Liver (tissue), 9 donors: ENCODE data around the gene AXIN2. TPM values are rescaled to one million over a fixed set of nuclear protein-coding genes. Genes with fewer than 3 reads are reported as not detected.

Experiments
- DNase-seq: peaks from one replicate; pipeline ENCODE4 v3.0.0-alpha.2; 2017; ENCODE audit warnings: low spot score
- H3K27ac ChIP-seq, 2 donors: one replicate each; pipeline ENCODE4 v1.7.0; 2013; ENCODE audit warnings: inconsistent platforms in 2 of 2, low read length in 2 of 2, control low read depth in 1 of 2, low read depth in 1 of 2, mild to moderate bottlenecking in 1 of 2
- H3K27me3 ChIP-seq, 4 donors: one replicate each; pipeline versions ENCODE4 v1.6.1 to v1.7.0; 2013; ENCODE audit warnings: low read length in 3 of 4, inconsistent platforms in 1 of 4, mild to moderate bottlenecking in 1 of 4, moderate library complexity in 1 of 4; ENCODE audit not compliant: control insufficient read depth in 4 of 4, insufficient read depth in 4 of 4
- H3K36me3 ChIP-seq, 4 donors: one replicate each; pipeline versions ENCODE4 v1.6.1 to v1.7.0; 2013; ENCODE audit warnings: low read length in 3 of 4, mild to moderate bottlenecking in 3 of 4, low read depth in 1 of 4, moderate library complexity in 1 of 4; ENCODE audit not compliant: control insufficient read depth in 4 of 4, insufficient read depth in 3 of 4
- H3K4me1 ChIP-seq, 4 donors: one replicate each; pipeline versions ENCODE4 v1.6.1 to v1.7.0; 2013; ENCODE audit warnings: low read length in 3 of 4, mild to moderate bottlenecking in 3 of 4, moderate library complexity in 1 of 4; ENCODE audit not compliant: control insufficient read depth in 4 of 4, insufficient read depth in 4 of 4
- H3K4me3 ChIP-seq, 3 donors: one replicate each; pipeline versions ENCODE4 v1.6.1 to v1.7.0; 2013; ENCODE audit warnings: low read length in 3 of 3, control low read depth in 1 of 3, low read depth in 1 of 3, mild to moderate bottlenecking in 1 of 3
- H3K9ac ChIP-seq, 2 donors: one replicate each; pipeline ENCODE4 v1.7.0; 2013; ENCODE audit warnings: low read length in 2 of 2, mild to moderate bottlenecking in 2 of 2, moderate library complexity in 2 of 2, control low read depth in 1 of 2, low read depth in 1 of 2
- H3K9me3 ChIP-seq, 4 donors: one replicate each; pipeline versions ENCODE4 v1.6.1 to v1.7.0; 2013; ENCODE audit warnings: low read length in 3 of 4; ENCODE audit not compliant: control insufficient read depth in 4 of 4
- ATF3 ChIP-seq: IDR thresholded peaks from 2 replicates; pipeline ENCODE4 v1.6.1; 2016; ENCODE audit warnings: antibody characterized with exemption
- EGR1 ChIP-seq, 2 donors: IDR thresholded peaks; 2 replicates each; pipeline ENCODE4 v1.6.1; 2016 to 2018; ENCODE audit warnings: antibody characterized with exemption in 2 of 2, low read depth in 2 of 2
- FOXA1 ChIP-seq: IDR thresholded peaks from 2 replicates; pipeline ENCODE4 v1.6.1; 2016; ENCODE audit warnings: antibody characterized with exemption
- FOXA2 ChIP-seq: IDR thresholded peaks from 2 replicates; pipeline ENCODE4 v1.6.1; 2016; ENCODE audit warnings: antibody characterized with exemption
- GABPA ChIP-seq, 2 donors: IDR thresholded peaks in 1 of 2; conservative IDR thresholded peaks in 1 of 2; 2 replicates each; pipeline ENCODE4 v1.6.1; 2016; ENCODE audit warnings: antibody characterized with exemption in 2 of 2, mild to moderate bottlenecking in 1 of 2, moderate library complexity in 1 of 2
- HNF4A ChIP-seq, 2 donors: conservative IDR thresholded peaks; 2 replicates each; pipeline ENCODE4 v1.6.1; 2016; ENCODE audit warnings: antibody characterized with exemption in 2 of 2, mild to moderate bottlenecking in 2 of 2
- JUND ChIP-seq, 2 donors: IDR thresholded peaks; 2 replicates each; pipeline ENCODE4 v1.6.1; 2016; ENCODE audit warnings: antibody characterized with exemption in 2 of 2
- MAX ChIP-seq: IDR thresholded peaks from 2 replicates; pipeline ENCODE4 v1.6.1; 2016; ENCODE audit warnings: antibody characterized with exemption
- NR2F2 ChIP-seq: IDR thresholded peaks from 2 replicates; pipeline ENCODE4 v1.6.1; 2016; ENCODE audit warnings: antibody characterized with exemption
- RAD21 ChIP-seq, 2 donors: IDR thresholded peaks; 2 replicates each; pipeline ENCODE4 v1.6.1; 2016; ENCODE audit warnings: antibody characterized with exemption in 2 of 2, mild to moderate bottlenecking in 2 of 2
- REST ChIP-seq: IDR thresholded peaks from 2 replicates; pipeline ENCODE4 v1.6.1; 2016; ENCODE audit warnings: antibody characterized with exemption, mild to moderate bottlenecking
- RXRA ChIP-seq, 2 donors: IDR thresholded peaks; 2 replicates each; pipeline ENCODE4 v1.6.1; 2017 to 2018; ENCODE audit warnings: antibody characterized with exemption in 2 of 2, mild to moderate bottlenecking in 1 of 2
- SP1 ChIP-seq: IDR thresholded peaks from 2 replicates; pipeline ENCODE4 v1.6.1; 2018; ENCODE audit warnings: antibody characterized with exemption, mild to moderate bottlenecking
- TAF1 ChIP-seq: conservative IDR thresholded peaks from 2 replicates; pipeline ENCODE4 v1.6.1; 2016; ENCODE audit warnings: antibody characterized with exemption, mild to moderate bottlenecking
- YY1 ChIP-seq: IDR thresholded peaks from 2 replicates; pipeline ENCODE4 v1.6.1; 2016; ENCODE audit warnings: antibody characterized with exemption, mild to moderate bottlenecking
- WGBS: extraction: QIAGEN DNeasy Blood & Tissue Kit; methylation state at CpG from one replicate; pipeline ENCODE4 v1.1.7; 2013; 5-methylcytosine and 5-hydroxymethylcytosine counted together
- polyA plus RNA-seq, 2 donors: library from polyadenylated mRNA; stranded (reverse) in 1 of 2; unstranded in 1 of 2; fragments of 200-250 nt in 1 of 2; fragments of >200 nt in 1 of 2; fragmentation: Nextera tagmentation in 1 of 2; extraction: Ambion mirVana in 1 of 2; gene quantifications; one replicate each; pipeline versions ENCODE4 v1.2.1 to v1.2.3, GENCODE V29; 2013 to 2015
- total RNA-seq, 2 donors: library from RNA; depleted of rRNA; stranded (reverse); fragments of >200 nt; gene quantifications; one replicate each; pipeline ENCODE4 v1.2.3, GENCODE V29; 2014
- donor health status: healthy.
- donor health status: healthy.
- donor health status: healthy.
- donor health status: healthy.
- donor health status: healthy.

AXIN2 gene
- total and polyA plus RNA-seq, 4 donors = 0.33 to 3.5 (median 1.5) TPM

GRCh38 chr17:65496801-65497200 lies 64.6 kb downstream of the AXIN2 start:
- H3K4me3 ChIP-seq = no peak overlapping the region
- TF ChIP-seq RAD21 (IDR thresholded peaks at IDR 0.05) (no peak), FOXA1 (no peak), RXRA (IDR thresholded peaks at IDR 0.05) (no peak), REST (no peak), FOXA2 (no peak), MAX (no peak), TAF1 (no peak), GABPA (IDR thresholded peaks at IDR 0.05 in 1 of 2, conservative IDR thresholded peaks at IDR 0.05 in 1 of 2) (no peak)
- no peaks in the 10 kb centered on the region for H3K9me3 ChIP-seq
- no peak overlapping the region for H3K9ac ChIP-seq
- H3K27me3 ChIP-seq = no peaks in the 10 kb centered on the region
- no peak overlapping the region for H3K27ac ChIP-seq
- no peak for DNase-seq
- WGBS = 88% methylated on average over 9 of the region's 9 CpGs
- H3K4me1 ChIP-seq = no peaks in the 10 kb centered on the region
- H3K36me3 ChIP-seq = no peaks in the 10 kb centered on the region

- Histone ChIP-seq H3K9ac (no peak overlapping the region), H3K4me1 (no peaks in the 10 kb centered on the region), H3K9me3 (no peaks in the 10 kb centered on the region), H3K4me3 (no peak overlapping the region), H3K27me3 (no peaks in the 10 kb centered on the region), H3K27ac (no peak overlapping the region), H3K36me3 (no peaks in the 10 kb centered on the region)
- DNase-seq = no peak
- 29% methylated on average over 22 of the region's 22 CpGs for WGBS
- TF ChIP-seq RXRA (IDR thresholded peaks at IDR 0.05) = no peak
- no peak for TF ChIP-seq YY1
- no peak for TF ChIP-seq HNF4A (conservative IDR thresholded peaks at IDR 0.05)
- no peak for TF ChIP-seq REST
- no peak for TF ChIP-seq FOXA1
- no peak for TF ChIP-seq SP1
- TF ChIP-seq NR2F2 = no peak
- no peak for TF ChIP-seq GABPA (IDR thresholded peaks at IDR 0.05 in 1 of 2, conservative IDR thresholded peaks at IDR 0.05 in 1 of 2)
- no peak for TF ChIP-seq EGR1 (IDR thresholded peaks at IDR 0.05; ENCODE audit: low read depth in 2 of 2)
- no peak for TF ChIP-seq ATF3
- no peak for TF ChIP-seq JUND (IDR thresholded peaks at IDR 0.05)
- no peak for TF ChIP-seq FOXA2
These were observed 66.1 kb downstream of the AXIN2 start for GRCh38 chr17:65495122-65496055.
